NCI-H345 (cell line): ENCODE data around the gene TUBB3.
"Not testable (repeated sequence)": the region's sequence is repeated elsewhere in the genome, so short reads cannot be mapped to it uniquely, and the experiment has no call there.

Experiments used
- DNase-seq: peaks from one replicate; lab custom pipeline; 2025; lab: John Stamatoyannopoulos, UW

The TUBB3 gene

GRCh38 chr16:89918453-89919347, 4.4 kb upstream of the TUBB3 start, which contains the start of gene MC1R:
TSS of gene MC1R (plus strand) at chr16:89918862. CDS start at chr16:89919259, 397 bp downstream.
- peak; percentile 46 for DNase-seq

GRCh38 chr16:89919535-89920406, 3.4 kb upstream of the TUBB3 start:
- DNase-seq: no peak

- no peak for DNase-seq
These were observed 2.4 kb upstream of the TUBB3 start for GRCh38 chr16:89920723-89921122.

GRCh38 chr16:89921131-89921701, 1.9 kb upstream of the TUBB3 start:
- DNase-seq: no peak

GRCh38 chr16:89921702-89922476, 1.3 kb upstream of the TUBB3 start:
- DNase-seq: peak; percentile 14

- peak; percentile 30 for DNase-seq
These were observed 662 bp upstream of the TUBB3 start for GRCh38 chr16:89922477-89922883.

GRCh38 chr16:89923640-89924296, 626 bp downstream of the TUBB3 start:
- DNase-seq: peak; percentile 49

- peak; percentile 38 for DNase-seq
These were observed 1.3 kb downstream of the TUBB3 start for GRCh38 chr16:89924297-89924924.

- peak; percentile 38 for DNase-seq
These were observed 1.8 kb downstream of the TUBB3 start for GRCh38 chr16:89924925-89925307.

- DNase-seq: peak; percentile 32
These were observed 2.5 kb downstream of the TUBB3 start for GRCh38 chr16:89925596-89926079.

- DNase-seq: no peak
These were observed 8.3 kb downstream of the TUBB3 start for GRCh38 chr16:89931305-89931896.

GRCh38 chr16:89931964-89932363, 8.8 kb downstream of the TUBB3 start:
- no peak for DNase-seq

GRCh38 chr16:89934019-89934418, 10.9 kb downstream of the TUBB3 start:
- DNase-seq: not testable (repeated sequence)

- no peak for DNase-seq
These were observed 11.7 kb downstream of the TUBB3 start for GRCh38 chr16:89934611-89935553.

GRCh38 chr16:89935620-89936019, 12.5 kb downstream of the TUBB3 start:
- not testable (repeated sequence) for DNase-seq

- no peak for DNase-seq
These were observed 12.9 kb downstream of the TUBB3 start for GRCh38 chr16:89936034-89936433.

GRCh38 chr16:89936508-89936907, 13.4 kb downstream of the TUBB3 start:
- no peak for DNase-seq

GRCh38 chr16:89936981-89937380, 13.8 kb downstream of the TUBB3 start:
- DNase-seq: no peak
